ENCODE data around the gene KCTD12. TPM values are rescaled to one million over a fixed set of nuclear protein-coding genes. Genes with fewer than 3 reads are reported as not detected.

KCTD12 gene
- total and polyA plus RNA-seq, 3 donors from 2014 or later = 63.9 to 127 (median 86.8) TPM

GRCh38 chr13:76879203-76879882 lies 6.9 kb downstream of the KCTD12 start:
- H3K36me3 ChIP-seq (ENCODE audit: low read depth, missing control alignments) = no peaks in the 10 kb centered on the region
- peak overlapping the region in 1 of 2 donors; percentile 25 for H3K27ac ChIP-seq
- intact Hi-C loops (cut with DNase I; ENCODE audit: low total_unique reads) = no loop called here
- H3K4me1 ChIP-seq = no peaks in the 10 kb centered on the region
- H3K9me3 ChIP-seq = no peaks in the 10 kb centered on the region
- peak; percentile 40 for DNase-seq
- no peaks in the 10 kb centered on the region for H3K27me3 ChIP-seq
- no peak overlapping the region for H3K4me3 ChIP-seq
- TF ChIP-seq, protein P1, sequence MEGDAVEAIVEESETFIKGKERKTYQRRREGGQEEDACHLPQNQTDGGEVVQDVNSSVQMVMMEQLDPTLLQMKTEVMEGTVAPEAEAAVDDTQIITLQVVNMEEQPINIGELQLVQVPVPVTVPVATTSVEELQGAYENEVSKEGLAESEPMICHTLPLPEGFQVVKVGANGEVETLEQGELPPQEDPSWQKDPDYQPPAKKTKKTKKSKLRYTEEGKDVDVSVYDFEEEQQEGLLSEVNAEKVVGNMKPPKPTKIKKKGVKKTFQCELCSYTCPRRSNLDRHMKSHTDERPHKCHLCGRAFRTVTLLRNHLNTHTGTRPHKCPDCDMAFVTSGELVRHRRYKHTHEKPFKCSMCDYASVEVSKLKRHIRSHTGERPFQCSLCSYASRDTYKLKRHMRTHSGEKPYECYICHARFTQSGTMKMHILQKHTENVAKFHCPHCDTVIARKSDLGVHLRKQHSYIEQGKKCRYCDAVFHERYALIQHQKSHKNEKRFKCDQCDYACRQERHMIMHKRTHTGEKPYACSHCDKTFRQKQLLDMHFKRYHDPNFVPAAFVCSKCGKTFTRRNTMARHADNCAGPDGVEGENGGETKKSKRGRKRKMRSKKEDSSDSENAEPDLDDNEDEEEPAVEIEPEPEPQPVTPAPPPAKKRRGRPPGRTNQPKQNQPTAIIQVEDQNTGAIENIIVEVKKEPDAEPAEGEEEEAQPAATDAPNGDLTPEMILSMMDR (IDR thresholded peaks at IDR 0.05) = no peak
- TF ChIP-seq POLR2A (IDR thresholded peaks at IDR 0.05) = no peak
- WGBS, 2 donors = 68 to 77% methylated on average over 8 of the region's 8 CpGs

GRCh38 chr13:76878043-76878442 lies 8.2 kb downstream of the KCTD12 start:
- Histone ChIP-seq H3K9me3 (no peaks in the 10 kb centered on the region), H3K4me3 (no peak overlapping the region), H3K27ac (no peak overlapping the region), H3K27me3 (no peaks in the 10 kb centered on the region), H3K4me1 (no peaks in the 10 kb centered on the region), H3K36me3 (ENCODE audit: low read depth, missing control alignments) (no peaks in the 10 kb centered on the region)
- no peak for DNase-seq
- TF ChIP-seq POLR2A (IDR thresholded peaks at IDR 0.05) = no peak
- TF ChIP-seq, protein P1 (IDR thresholded peaks at IDR 0.05) = no peak
- 74 to 76% methylated on average over 3 of the region's 3 CpGs for WGBS, 2 donors
- intact Hi-C loops (cut with DNase I; ENCODE audit: low total_unique reads) = no loop called here

DNA sequence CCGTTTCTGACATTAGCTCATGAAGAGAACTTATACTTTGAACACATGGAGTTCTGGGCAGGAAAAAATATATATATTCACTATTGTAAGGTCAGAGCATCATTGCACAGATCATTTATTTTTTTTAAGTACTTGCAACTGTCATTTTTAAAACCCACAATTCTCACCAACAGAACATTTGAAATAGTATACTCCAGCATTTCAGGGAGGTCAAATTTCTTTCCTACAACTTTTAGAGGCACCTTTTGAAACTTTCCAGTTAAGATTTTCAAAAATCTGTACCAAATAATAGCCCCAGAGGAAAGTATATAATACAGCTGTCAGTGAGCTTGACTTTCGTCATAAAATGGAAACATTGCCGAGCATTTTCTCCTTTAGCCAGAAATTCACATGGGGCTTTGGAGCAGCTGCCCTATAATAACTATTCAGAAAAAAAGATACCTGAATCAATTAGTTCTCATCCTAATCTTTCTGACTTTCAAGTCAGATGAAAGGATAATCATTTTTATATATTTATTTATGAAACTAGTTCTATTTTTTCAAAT lies 10.9 kb downstream of the KCTD12 start:
- H3K27ac ChIP-seq = no peak overlapping the region
- no peaks in the 10 kb centered on the region for H3K4me1 ChIP-seq

DNA sequence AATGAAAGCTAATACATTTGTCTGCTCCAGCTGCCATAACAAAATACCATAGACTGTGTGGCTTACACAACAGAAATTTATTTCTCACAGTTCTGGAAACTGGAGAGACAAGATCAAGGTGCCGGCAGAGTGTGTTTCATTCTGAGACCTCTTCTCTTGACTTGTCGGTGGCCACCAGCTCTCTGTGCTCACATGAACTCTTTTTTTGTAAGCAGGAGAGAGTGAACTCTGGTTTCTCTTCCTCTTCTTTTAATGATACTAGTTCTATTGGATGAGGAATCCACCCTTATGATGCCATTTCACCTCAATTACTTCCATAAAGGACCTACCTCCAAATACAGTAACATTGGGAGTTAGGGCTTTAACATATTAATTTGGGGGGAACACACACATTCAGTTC lies 11.7 kb downstream of the KCTD12 start:
- Histone ChIP-seq H3K4me1 (no peaks in the 10 kb centered on the region), H3K9me3 (no peaks in the 10 kb centered on the region), H3K4me3 (no peak overlapping the region), H3K27ac (no peak overlapping the region), H3K36me3 (ENCODE audit: low read depth, missing control alignments) (no peaks in the 10 kb centered on the region), H3K27me3 (no peaks in the 10 kb centered on the region)
- intact Hi-C loops (cut with DNase I; ENCODE audit: low total_unique reads) = no loop called here
- 83% methylated on average over 2 of the region's 2 CpGs for WGBS, 2 donors
- no peak for DNase-seq
- no peak for TF ChIP-seq POLR2A (IDR thresholded peaks at IDR 0.05)
- TF ChIP-seq, protein P1 (IDR thresholded peaks at IDR 0.05) = no peak

More for the DNA sequence above, 10.9 kb downstream of the KCTD12 start:
- Histone ChIP-seq H3K36me3 (ENCODE audit: low read depth, missing control alignments) (no peaks in the 10 kb centered on the region), H3K4me3 (no peak overlapping the region), H3K27me3 (no peaks in the 10 kb centered on the region), H3K9me3 (no peaks in the 10 kb centered on the region)
- DNase-seq = no peak
- no peak for TF ChIP-seq POLR2A (IDR thresholded peaks at IDR 0.05)
- TF ChIP-seq, protein P1 (IDR thresholded peaks at IDR 0.05) = no peak
- intact Hi-C loops (cut with DNase I; ENCODE audit: low total_unique reads) = no loop called here
- WGBS, 2 donors = 81 to 86% methylated on average over 3 of the region's 3 CpGs

DNA sequence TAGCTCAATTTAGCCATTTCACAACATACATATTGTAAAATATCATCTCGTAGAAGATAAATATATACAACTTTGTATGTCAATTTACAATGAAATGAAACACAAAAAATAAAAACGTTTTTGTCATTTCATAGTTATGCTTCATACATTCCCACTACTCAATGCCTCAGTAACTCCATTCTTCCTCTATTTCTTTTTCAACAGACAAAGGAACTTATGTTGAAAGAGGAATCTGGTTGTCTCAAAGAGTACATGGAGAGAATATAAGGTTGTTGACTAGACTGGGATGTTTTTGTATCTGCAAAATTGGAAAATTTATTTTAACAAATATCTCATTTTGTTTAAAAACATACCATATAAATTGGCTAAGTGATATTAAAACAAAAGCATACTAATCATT lies 12.8 kb downstream of the KCTD12 start:
- H3K4me1 ChIP-seq = no peaks in the 10 kb centered on the region
- H3K4me3 ChIP-seq = no peak overlapping the region
- no peak for DNase-seq
- WGBS, 2 donors = 75 to 81% methylated on average over 2 of the region's 2 CpGs
- no peak overlapping the region for H3K27ac ChIP-seq
- no peaks in the 10 kb centered on the region for H3K27me3 ChIP-seq
- no peaks in the 10 kb centered on the region for H3K36me3 ChIP-seq (ENCODE audit: low read depth, missing control alignments)
- no peaks in the 10 kb centered on the region for H3K9me3 ChIP-seq
- TF ChIP-seq POLR2A (IDR thresholded peaks at IDR 0.05) = no peak
- TF ChIP-seq, protein P1 (IDR thresholded peaks at IDR 0.05) = no peak
- intact Hi-C loops (cut with DNase I; ENCODE audit: low total_unique reads) = no loop called here
